Mammary epithelial cell (primary cell): ENCODE measurements around the gene FHIP1B.

Experiments used
- CTCF ChIP-seq, 2 donors: IDR thresholded peaks in 1 of 2; conservative IDR thresholded peaks in 1 of 2; 2 replicates each; pipeline ENCODE4 v1.5.1; 2011 to 2012; ENCODE audit warnings: inconsistent platforms in 2 of 2, low read length in 2 of 2, mild to moderate bottlenecking in 2 of 2, control low read depth in 1 of 2, low read depth in 1 of 2; ENCODE audit not compliant: insufficient read depth in 1 of 2; ENCODE audit errors: extremely low read depth in 1 of 2
- EZH2 ChIP-seq: IDR thresholded peaks from 2 replicates; pipeline ENCODE4 v1.6.1; 2012; ENCODE audit warnings: low read length, inconsistent platforms, borderline replicate concordance

- TF ChIP-seq CTCF (conservative IDR thresholded peaks at IDR 0.05 in 1 of 2, IDR thresholded peaks at IDR 0.05 in 1 of 2; ENCODE audit: extremely low read depth in 1 of 2, insufficient read depth in 1 of 2, low read depth in 1 of 2, low read length in 2 of 2) = no peak
- no peak for TF ChIP-seq EZH2
Measured at GRCh38 chr11:6191742-6192141, 42.7 kb downstream of the FHIP1B start.
